HG03439 (cell line): ENCODE results near the gene LRRC27.

ENCODE experiments used
- ATAC-seq: cut with Tn5 transposase; IDR thresholded peaks from one replicate; pipeline ENCODE4 v1.9.1; 2021; ENCODE audit warnings: mild to moderate bottlenecking, moderate library complexity; ENCODE audit not compliant: unreplicated experiment

LRRC27 gene

DNA sequence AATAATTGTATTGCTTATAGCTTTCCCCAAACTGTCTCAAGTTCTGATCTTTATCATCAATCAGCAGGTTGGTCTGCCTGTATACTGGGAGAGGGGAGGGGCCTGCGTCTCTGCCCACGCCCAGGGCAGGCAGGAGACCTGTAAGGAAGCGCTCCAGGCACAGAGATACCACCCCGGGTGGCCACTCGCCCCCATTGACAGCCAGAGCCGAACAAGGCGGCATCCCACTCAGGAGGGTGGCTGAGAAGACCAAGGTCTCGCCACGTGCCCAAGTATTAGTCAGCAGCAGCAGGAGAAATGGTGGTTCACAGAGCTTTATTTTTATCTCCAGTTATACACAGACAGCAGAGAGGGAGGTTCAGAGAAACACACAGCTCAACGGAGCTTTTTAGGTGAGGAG is 31.4 kb upstream of the LRRC27 start:
- no peak for ATAC-seq

DNA sequence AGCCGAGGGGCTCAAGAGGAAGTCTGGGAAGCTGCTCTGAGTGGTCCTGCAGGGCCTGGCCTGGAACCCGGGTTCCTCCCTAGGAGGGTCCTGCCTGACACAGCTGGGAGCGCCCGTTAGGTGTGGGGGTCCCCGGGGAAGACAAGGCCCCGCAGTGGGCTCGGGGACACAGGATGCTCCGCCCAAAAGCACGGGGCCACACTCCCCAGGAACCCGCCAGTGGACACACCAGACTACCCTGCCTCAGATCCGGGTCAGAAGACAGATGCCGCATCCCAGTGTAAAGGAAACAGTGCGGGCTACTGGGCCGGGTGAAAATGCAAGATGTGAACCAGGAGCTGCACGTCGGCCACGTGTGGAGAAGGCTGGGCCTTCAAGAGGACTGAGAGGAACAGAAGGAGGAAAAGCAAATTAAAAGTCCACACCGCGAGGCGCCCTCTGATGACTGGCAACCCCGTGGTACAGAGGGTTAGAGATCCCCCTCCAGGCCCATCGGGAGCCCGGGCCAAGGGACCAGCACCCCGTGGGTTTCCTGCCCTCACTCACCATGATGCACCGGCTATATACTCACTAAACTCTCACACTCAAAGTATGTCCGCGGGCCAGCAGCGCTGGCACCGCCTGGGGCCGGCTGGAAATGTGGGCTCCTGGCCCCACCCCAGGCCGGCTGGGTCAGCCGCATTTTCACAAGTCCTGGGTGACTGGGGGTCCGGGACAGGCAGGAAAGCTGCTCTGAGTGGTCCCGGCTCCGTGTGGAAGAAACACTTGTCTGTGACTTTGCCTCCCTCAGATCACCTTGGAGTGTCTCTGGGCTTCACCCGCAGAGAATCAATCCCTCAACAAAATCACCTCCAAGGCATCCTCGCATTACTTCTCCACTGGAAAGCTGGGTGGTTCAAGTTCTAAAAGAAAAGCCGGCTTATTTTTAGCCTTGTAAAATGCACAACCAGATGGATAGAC is 30.3 kb upstream of the LRRC27 start:
- no peak for ATAC-seq

DNA sequence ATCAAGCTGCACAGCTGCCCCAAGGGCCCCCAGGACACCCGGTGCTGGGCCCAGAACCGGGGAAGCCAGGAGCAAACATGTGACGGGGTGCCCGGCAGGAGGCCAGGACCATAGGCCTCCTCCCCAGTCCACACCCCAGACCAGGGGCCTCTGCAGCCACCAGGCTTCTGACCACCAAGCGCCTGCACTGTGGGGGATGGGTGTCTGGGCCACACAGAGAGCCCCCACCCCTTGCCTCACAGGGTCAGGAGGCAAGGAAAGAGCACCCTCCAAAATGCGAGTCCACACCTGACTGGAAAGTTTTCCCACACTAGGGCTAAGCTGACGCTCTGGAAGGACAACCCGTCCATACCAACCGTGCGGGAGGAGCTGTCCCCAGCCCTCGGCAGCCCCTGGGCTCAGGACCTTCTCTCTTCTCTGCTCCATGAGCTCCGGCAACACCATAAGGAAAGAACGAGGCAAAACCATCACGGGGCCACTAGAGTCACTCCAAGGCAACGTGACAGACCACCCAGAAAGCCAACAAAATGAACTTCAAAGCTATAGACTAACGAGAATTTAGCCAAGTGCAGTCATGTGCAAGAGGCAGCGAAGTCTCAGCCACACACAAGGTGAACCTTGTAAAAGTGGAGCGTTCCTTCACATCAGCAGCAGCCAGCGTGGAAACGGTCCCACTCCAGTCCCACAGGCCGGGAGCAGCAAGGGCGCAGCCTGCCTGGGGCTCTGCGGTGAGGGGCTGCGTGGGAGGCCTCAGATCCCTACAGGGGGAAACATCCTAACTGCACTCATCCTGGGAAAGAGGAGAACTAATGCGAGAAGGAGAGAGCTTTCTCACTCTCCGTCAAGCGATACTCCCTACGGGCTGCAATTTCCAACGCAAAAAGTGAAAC is 29.3 kb upstream of the LRRC27 start:
- no peak for ATAC-seq

DNA sequence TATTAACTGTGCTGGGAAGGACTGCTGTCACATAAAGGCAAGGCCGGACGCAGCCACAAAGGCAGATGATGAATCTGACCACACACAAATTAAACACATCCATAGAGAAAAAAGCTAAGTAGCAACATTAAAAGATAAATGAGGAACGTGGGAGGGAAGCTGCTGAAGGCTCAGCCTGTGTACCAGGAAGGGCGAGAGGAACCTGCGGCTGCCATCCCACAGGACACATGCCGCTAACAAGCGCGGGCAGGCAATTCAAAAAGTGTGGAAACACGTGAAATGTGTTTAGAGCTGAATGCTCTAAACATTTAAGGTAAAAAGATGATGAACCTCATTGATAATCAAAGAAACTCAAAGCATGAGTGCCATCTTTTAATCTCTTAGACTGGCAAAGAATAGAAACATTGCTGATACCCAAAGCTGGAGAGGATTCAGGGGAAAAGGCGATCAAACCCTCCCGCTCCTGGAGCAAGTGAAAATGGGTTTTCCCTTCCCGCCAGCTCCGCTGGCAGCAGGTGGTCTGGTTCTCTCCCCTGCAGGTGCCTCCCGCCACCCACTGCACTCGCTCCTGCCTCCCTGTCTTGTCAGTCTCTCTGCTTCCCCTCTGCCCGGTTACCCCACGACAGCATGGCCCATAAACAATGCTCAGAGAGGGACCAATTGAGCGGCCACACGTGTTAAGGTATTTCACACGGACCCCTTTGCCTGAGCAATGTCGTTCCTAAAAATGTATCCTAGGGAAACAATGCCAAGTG is 28.5 kb upstream of the LRRC27 start:
- no peak for ATAC-seq

DNA sequence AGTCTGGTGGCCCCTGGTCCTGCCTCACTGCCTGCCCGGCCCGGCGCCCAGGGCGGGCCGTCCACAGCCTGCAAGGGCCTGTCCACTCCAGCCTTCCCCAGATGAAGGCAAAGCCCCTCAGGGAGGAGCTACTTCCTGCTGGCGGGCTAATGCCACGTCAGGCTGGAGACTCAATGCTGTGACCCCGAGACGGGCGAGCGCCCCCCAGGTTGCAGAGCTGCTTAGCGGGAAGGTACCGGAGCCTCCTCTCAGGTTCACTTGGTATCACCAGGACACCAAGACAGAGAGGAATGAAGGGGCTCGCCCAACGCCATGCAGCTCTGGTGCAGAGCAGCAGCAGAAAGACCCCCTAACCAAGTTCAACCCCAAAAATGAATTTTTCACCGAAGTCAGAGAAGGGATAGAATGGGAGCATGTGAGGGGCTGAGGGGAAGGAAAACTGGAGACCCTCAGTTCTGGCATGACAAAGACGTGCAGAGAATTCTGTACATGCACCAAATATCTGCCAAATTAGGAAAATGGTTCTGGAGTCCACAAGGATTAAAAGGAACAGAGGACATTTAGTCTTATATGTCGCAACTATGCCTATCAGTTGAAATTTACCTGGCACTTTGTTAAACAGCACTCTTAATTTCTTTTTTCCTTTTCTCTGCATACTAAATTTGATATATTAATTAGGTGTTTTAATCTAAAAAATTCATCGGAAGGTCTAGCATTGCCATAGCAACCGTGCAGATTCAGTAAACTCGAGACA is 27.1 kb upstream of the LRRC27 start:
- ATAC-seq = no peak

DNA sequence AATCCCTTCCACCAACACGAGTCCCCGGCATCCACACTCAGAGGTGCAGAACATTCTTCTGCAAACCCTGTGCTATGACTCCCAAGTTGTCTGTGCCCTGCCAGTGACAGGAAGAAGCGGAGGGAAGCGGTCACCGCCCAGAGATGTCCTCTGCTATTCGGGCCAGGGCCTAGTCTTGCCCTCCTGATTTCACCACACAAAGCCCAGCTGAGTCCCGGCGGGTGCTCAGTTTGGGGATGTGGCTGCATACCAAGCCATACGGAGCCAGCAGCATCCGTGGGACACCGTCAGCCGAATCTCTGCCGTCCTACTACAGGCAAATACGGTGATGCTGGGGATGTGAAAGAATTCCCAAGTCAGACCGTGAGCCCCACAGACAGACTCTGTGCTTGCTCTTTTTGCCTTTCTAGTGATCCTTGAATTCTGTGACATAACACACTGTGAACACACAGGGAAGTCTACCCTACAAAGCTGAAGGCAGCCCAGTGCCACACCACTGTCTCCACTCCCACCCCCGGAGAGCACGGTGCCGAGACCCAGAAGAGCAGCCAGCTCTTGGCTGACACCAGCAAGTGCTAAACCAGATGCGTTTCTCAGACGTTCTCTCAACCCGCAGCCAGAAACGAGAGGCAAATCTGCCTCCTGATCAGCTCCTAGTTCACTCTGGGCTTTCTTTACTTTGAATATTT is 26.2 kb upstream of the LRRC27 start:
- no peak for ATAC-seq

DNA sequence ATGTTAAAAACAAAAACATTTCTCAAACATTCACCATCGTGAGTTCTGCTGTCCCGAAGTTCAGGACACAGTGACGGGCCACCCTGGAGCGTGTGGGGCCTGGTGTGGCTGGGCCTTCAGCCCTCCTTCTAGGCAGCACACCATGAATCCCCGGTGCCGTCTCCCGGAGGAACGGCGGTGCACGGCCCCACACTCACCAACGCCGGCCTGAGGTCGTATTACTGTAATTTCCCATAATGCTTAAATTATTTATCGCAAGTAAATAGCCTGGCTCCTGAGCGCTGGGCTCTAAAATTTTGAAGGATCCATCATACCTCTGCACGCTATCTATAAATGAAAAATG is 25.7 kb upstream of the LRRC27 start:
- ATAC-seq = no peak

DNA sequence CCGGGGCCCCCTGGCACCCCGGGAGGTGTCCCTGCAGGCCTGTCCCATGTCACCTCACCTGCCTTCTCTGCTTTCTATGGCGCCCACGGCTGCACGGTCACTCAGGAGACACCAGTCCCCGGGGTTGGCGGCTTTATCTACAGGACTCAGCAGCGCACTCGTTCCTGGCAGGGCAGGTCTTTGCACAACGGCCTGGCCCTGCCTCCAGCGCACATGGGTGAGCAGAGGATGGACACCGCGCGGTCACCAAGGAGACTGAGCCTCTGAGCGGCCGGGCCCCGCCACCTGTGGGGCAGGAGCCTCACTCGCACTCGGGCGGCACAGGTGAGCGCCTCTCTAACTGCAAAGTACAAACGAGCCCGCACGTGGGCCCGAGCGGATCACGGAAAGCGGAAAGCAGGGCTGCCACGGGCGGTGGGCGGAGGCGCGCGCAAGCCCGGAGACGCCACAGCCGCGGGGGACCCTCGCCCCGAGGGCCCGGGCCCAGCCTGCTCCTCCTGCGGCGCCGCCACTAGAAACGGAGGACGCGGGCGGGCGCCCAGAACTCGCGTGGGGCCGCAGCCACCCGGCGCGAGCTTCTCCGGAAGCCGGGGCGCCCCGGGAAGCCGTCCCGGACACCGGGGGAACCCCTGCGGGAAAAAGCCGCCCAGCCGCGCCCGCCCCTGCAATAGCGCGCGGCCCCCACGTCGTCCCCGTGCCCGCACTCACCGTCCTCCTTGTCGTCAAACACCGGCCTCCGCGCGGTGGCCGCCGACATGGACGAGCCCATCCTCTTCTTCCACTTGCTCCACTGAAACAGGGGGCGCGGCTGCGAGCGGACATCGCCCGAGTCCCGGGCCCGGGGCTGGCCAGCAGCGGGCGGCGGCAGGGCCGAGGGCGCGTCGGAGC is 24.9 kb upstream of the LRRC27 start:
- ATAC-seq = no peak

DNA sequence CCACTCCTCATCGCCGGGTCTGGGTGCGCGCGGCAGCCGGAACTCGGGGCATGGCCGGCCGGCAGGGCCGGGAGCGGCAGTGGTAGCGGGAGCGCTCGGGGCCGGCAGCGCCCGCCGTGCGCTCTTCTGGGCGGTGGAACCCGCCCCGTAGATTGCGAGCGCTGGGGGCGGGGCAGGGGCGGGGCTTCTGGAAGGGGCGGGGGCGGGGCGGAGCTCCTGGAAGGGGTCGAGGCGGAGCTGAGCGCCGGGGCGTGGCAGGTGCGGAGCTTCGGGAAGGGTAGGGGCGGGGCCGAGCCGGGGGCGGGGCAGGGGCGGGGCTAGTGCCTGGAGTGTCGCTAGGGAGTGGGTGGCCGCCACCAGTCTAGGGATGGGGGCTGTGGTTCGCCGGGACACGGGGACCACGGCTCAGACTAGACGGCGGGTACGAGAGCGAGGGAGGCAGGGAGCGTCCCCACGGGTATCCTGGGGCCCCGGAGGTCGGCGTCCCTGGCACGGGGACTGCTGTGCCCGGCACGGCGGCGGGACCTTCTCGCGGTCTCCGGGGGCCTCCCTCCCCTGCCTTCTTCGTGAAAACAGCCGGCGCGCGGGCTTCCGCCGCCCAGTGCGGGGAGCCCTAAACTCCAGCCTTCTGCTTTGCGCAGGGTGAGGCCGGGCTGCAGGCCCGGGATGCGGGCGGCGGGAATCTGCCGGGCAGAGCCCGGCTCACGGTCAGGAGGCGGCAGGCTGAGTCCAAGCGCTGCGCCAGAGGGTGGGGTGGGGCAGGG is 24.0 kb upstream of the LRRC27 start, which contains the start of gene STK32C:
Gene STK32C (minus strand): TSS at position 128 of the 764 bp plus-strand sequence. CDS start 117 bp downstream, at position 11.
- ATAC-seq = peak; percentile 75

DNA sequence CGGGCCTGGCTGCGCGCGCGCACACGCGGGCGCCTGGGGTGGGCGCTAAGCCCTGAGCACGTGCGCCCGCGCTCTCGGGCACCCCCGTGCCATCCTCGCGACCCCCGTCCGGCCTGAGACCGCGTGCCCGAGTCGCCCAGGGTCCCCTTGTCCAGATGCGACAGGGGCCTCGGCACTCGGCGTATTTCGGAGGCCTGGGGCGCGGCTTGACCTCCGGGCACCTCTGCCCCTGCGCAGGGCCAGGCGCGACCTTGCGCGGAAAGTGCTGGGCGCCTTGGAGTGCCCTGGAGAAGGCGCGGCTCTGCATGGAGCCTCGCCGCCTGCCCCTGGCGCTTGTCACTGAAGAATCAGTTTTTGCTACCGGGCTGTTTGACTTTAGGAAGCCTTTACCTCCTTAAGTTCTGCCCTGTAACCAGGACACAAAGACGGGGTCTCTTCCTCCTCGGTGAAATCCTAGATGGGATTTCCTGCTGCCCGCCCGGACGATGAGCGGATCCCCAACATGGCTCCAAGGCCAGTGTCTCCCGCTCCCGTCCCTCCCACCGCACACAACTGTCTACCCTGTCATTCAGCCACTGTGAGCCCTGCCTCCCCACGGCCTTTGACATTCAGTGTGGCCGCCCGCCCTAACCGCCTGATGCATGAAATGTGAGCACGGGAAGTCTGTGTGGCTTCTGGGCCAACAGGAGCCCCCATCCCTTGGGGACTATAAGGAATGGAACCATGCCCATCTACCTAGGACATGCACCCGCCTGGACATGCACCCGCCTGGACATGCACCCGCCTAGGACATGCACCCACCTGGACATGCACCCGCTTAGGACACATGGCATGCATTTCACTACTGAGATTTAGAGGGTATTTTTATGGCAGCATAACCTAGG is 23.2 kb upstream of the LRRC27 start:
- no peak for ATAC-seq

DNA sequence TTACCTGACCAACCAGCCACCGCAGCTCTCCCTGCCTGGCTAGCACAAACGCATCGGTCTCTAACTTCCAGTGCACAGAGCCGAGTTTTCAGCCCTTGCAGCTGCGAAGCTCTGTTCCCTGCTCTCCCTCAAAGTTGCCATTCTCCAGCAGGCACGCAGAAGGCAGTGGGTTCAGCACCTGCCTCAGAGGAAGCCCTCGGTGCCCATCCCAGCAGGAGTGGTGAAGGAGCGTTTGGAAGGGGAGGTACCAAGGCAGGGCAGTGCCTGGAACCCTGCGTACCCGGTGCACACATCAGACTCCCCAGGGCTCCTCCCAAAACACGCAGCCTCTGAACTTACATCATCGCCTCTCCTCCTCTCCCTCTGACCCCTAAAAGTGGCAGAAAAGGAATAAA is 22.5 kb upstream of the LRRC27 start:
- ATAC-seq = no peak

DNA sequence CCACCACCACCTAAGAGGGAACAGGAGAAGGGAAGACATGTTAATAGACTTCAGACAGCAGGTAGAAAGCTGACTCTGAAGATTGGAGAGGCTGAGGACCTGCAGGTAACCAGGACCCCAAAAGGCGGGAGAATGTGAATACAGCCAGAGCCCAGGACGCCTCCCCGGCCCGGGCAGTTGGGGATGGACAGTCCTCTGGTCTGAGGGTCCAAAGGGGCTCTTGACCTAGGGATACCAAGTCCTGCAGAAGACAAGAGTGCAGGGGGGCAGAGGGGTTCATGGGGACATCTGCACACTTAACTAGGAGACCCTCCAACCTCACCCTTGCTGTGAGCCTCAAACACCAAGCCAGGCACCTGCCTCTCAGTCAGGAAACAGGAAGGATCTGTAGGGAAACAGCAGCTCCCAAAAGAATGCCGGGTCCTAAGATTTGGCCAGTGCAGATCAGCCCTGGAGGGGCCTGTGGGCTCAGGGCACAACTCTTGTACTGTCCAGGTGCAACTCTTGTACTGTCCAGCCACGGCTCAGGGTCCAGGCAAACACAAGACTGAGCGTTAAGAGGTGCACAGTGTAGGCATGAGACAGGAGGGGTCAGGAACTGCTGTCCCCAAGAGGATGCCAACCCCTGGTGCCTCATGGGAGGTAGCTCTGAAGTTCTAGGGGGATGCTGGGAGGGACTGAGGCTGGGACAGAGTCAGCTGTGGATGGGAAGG is 22.0 kb upstream of the LRRC27 start:
- no peak for ATAC-seq

DNA sequence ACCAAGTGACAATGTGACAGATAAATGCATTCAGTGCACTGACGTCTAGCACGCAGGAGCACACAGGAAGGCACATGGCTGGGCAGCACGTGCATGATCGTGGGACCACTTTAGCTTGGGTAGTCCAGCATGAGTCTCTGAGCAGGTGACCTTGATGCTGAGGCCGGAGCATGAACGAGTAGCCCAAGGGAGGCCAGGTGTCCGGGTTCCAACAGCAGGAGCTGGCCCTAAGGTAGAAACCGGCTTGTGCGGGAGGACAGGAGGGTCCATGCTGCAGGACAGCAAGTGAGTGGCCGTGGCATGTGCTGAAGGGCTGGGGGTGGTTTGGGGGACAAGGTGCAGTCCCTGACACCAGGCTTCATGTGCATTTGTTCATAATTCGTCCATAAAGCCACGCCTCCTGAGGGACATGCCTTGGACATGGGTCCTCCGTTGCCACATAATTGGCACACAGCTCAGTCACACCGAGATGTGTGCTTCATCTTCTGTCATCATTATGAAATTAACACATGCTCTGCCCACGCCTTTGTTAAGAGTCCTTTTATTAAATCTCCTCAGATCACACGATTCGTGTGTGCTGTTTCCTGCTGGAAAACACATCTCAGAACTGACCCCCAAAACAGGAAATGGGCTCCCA is 21.2 kb upstream of the LRRC27 start:
- no peak for ATAC-seq

DNA sequence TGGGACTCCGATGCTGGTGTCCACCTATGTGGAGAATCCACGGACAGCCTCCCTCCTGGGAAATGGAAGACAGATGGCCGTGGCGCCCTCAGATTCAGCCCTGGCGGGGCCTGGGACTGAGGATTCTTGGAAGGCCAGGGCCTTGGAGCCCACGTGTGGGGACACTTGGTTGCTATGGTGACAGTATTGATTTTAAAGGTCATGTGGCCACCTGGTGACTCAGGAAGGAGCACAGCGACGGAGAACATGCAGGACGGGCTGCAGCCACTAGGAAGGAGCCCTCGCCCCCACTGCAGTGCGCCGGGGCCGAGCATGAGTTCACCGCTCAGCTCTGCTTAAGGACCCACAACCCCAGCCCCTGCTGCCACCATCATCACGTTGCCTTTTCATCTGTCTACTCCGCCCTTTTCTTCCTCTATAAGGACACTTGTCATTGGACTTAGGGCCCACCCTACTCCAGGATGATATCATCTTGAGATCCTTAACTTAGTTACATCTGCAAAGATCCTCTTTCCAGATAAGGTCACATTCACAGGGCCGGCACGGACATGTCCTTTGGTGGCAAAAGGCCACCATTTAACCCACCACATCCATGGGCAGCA is 20.6 kb upstream of the LRRC27 start:
- no peak for ATAC-seq

DNA sequence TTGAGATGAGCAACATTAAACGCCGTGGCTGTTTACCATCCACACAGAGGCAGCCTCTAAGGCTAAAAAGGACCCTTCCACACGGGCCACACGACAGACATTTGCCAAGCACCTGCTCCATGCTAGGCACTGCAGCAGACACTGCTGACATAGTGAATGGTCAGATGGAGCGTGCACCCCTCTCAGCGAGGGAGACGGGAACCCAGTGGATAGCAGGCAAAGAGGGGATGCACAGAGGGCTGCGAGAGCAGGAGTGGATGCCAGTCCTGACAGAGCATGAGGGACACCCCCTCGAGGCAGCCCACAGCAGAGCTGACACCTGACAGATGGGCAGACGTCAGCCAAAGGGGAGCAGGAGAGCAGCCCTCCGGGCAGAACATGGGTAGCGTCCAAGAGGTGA is 18.7 kb upstream of the LRRC27 start:
- no peak for ATAC-seq

DNA sequence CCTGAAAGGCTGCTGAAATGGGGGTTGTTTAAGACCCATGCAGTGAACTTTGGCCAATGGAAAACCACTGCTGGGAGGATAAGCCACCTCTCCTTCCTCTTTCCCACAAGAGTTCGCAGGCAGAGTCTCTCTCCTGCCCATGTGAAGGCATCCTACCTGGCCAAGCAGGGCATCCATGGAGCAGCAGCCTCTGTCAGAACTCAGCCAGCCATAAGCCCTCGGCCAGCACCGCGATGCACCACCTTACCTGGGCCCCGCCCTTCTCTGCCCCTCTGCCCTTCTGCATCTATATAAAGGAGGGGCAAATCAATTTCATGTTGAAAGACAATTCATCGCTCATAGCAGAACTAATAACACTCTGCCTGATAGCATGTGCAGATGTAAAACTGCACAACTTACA is 18.1 kb upstream of the LRRC27 start:
- no peak for ATAC-seq
